ENCODE results near the gene ATF6B. TPM values are rescaled to one million over a fixed set of nuclear protein-coding genes. Genes with fewer than 3 reads are reported as not detected.
A peak's percentile ranks its signal among the peaks of the same experiment; 100 is the strongest.

ATF6B gene
- total and polyA plus RNA-seq, 2 of the 13 experiments (the other 11 are each of a cell fraction or from before 2014, with no cell fraction given), result 18.1 to 44.0 TPM

GRCh38 chr6:32118782-32119628, 9.0 kb downstream of the ATF6B start (continued):
- TF ChIP-seq IKZF5 (CRISPR knock-in tag; IDR thresholded peaks at IDR 0.05) (peak; percentile 72), ZNF563 (CRISPR knock-in tag; IDR thresholded peaks at IDR 0.05) (peak; percentile 2; the same call in 1 of the 2 replicates), BORCS8-MEF2B (CRISPR knock-in tag; IDR thresholded peaks at IDR 0.05) (no peak), TFDP1 (CRISPR knock-in tag; IDR thresholded peaks at IDR 0.05; ENCODE audit: borderline replicate concordance) (peak; percentile 47; the same call in 1 of the 2 replicates), KLF6 (CRISPR knock-in tag; IDR thresholded peaks at IDR 0.05) (0 out of 2 replicates have a peak, but pooled peaks have one; percentile 33), ZNF446 (CRISPR knock-in tag; IDR thresholded peaks at IDR 0.05) (no peak), SRSF4 (IDR thresholded peaks at IDR 0.05; ENCODE audit: low read depth, low read length, poor library complexity, severe bottlenecking) (no peak), SYNCRIP (IDR thresholded peaks at IDR 0.05; ENCODE audit: insufficient read depth, low read depth, low read length) (no peak), NCOR1 (IDR thresholded peaks at IDR 0.05; ENCODE audit: borderline replicate concordance, low read length) (peak; percentile 88), ZNF512B (CRISPR knock-in tag; IDR thresholded peaks at IDR 0.05; ENCODE audit: borderline replicate concordance) (no peak), ZNF430 (CRISPR knock-in tag; IDR thresholded peaks at IDR 0.05) (peak; percentile 49; the same call in 1 of the 2 replicates), NFAT5 (CRISPR knock-in tag; IDR thresholded peaks at IDR 0.05) (0 out of 2 replicates have a peak, but pooled peaks have one; percentile 43), HBP1 (CRISPR knock-in tag; IDR thresholded peaks at IDR 0.05; ENCODE audit: low read depth) (peak; percentile 61; the same call in 1 of the 2 replicates), IRF2 (CRISPR knock-in tag; IDR thresholded peaks at IDR 0.05) (peak; percentile 69), DPF2 (CRISPR knock-in tag; IDR thresholded peaks at IDR 0.05; ENCODE audit: borderline replicate concordance, low read depth) (no peak; the same call in 1 of the 2 replicates), KDM4B (CRISPR knock-in tag; IDR thresholded peaks at IDR 0.05) (peak; percentile 43; the same call in 1 of the 2 replicates)

Measured in HepG2 (cell line).